GM23338 (cell line): ENCODE measurements around the gene GNAZ. TPM values are rescaled to one million over a fixed set of nuclear protein-coding genes. Genes with fewer than 3 reads are reported as not detected.

Source experiments
- ATAC-seq: fragments of 200-7000 bp; cut with Tn5 transposase; 3 replicates; pipeline ENCODE4 v1.9.1; 2020
- DNase-seq: peaks from one replicate; pipeline ENCODE4 v3.0.0-alpha.2; 2015; ENCODE audit warnings: low spot score
- H2AFZ ChIP-seq: fragments of 200-600 bp; sonication (generic); 2 replicates; pipeline ENCODE4 v1.8.0; 2016; ENCODE audit warnings: antibody characterized with exemption, mild to moderate bottlenecking, moderate library complexity
- H3F3A ChIP-seq: fragments of 200-600 bp; sonication (generic); replicated peaks from 2 replicates; pipeline ENCODE4 v1.8.0; 2017; ENCODE audit warnings: antibody characterized with exemption, mixed run types, low read depth
- H3K27ac ChIP-seq: fragments of 200-600 bp; sonication (generic); 2 replicates; pipeline ENCODE4 v1.6.1; 2016; ENCODE audit warnings: low read depth
- H3K27me3 ChIP-seq: fragments of 200-600 bp; sonication (generic); 2 replicates; pipeline ENCODE4 v1.8.0; 2016; ENCODE audit warnings: mild to moderate bottlenecking, mixed run types, moderate library complexity; ENCODE audit not compliant: insufficient read depth
- H3K36me3 ChIP-seq: fragments of 200-600 bp; sonication (generic); 2 replicates; pipeline ENCODE4 v1.8.0; 2016; ENCODE audit warnings: mild to moderate bottlenecking; ENCODE audit not compliant: insufficient read depth
- H3K4me1 ChIP-seq: fragments of 200-600 bp; sonication (generic); 2 replicates; pipeline ENCODE4 v1.8.0; 2016; ENCODE audit warnings: mild to moderate bottlenecking, moderate library complexity; ENCODE audit not compliant: insufficient read depth
- H3K4me2 ChIP-seq: fragments of 200-600 bp; sonication (generic); 2 replicates; pipeline ENCODE4 v1.7.1; 2017; ENCODE audit warnings: mixed run types
- H3K4me3 ChIP-seq: fragments of 200-600 bp; sonication (generic); 2 replicates; pipeline ENCODE4 v1.6.1; 2016; ENCODE audit warnings: mixed run types
- H3K79me2 ChIP-seq: fragments of 200-600 bp; sonication (generic); replicated peaks from 2 replicates; pipeline ENCODE4 v1.8.0; 2017; ENCODE audit warnings: mild to moderate bottlenecking; ENCODE audit not compliant: insufficient read depth
- H3K9me2 ChIP-seq: fragments of 200-600 bp; sonication (generic); 2 replicates; pipeline ENCODE4 v1.8.0; 2017; ENCODE audit not compliant: insufficient read depth
- H4K20me1 ChIP-seq: fragments of 200-600 bp; sonication (generic); replicated peaks from 2 replicates; pipeline ENCODE4 v1.8.0; 2017; ENCODE audit warnings: mild to moderate bottlenecking; ENCODE audit not compliant: insufficient read depth
- H3K27ac Mint-ChIP-seq: 2 replicates; pipeline ENCODE4 v1.8.0; 2020; ENCODE audit warnings: inconsistent platforms, mild to moderate bottlenecking, moderate library complexity, mixed read lengths
- H3K27me3 Mint-ChIP-seq: 3 replicates; pipeline ENCODE4 v1.8.0; 2022; ENCODE audit warnings: low read depth, mild to moderate bottlenecking, moderate library complexity, mixed read lengths, inconsistent platforms; ENCODE audit not compliant: insufficient read depth, poor library complexity
- H3K36me3 Mint-ChIP-seq: 3 replicates; pipeline ENCODE4 v1.8.0; 2021; ENCODE audit warnings: low read depth, mild to moderate bottlenecking, inconsistent platforms, moderate library complexity, mixed read lengths
- H3K4me1 Mint-ChIP-seq: 3 replicates; pipeline ENCODE4 v1.8.0; 2020; ENCODE audit warnings: mild to moderate bottlenecking, inconsistent platforms, mixed read lengths
- H3K4me3 Mint-ChIP-seq: 3 replicates; pipeline ENCODE4 v1.8.0; 2021; ENCODE audit warnings: moderate library complexity, mild to moderate bottlenecking, inconsistent platforms, mixed read lengths
- H3K9me3 Mint-ChIP-seq: 3 replicates; pipeline ENCODE4 v1.8.0; 2020; ENCODE audit warnings: moderate library complexity, mild to moderate bottlenecking, inconsistent platforms, mixed read lengths
- ETS1 ChIP-seq: IDR thresholded peaks from 2 replicates; pipeline ENCODE4 v1.6.1; 2016; ENCODE audit warnings: antibody characterized with exemption
- EZH2phosphoT487 ChIP-seq: fragments of 200-600 bp; sonication (generic); IDR thresholded peaks from one replicate; pipeline ENCODE4 v1.8.1; 2018; ENCODE audit warnings: antibody characterized with exemption; ENCODE audit not compliant: unreplicated experiment
- JUNB ChIP-seq: IDR thresholded peaks from one replicate; pipeline ENCODE4 v1.6.1; 2016; ENCODE audit warnings: antibody characterized with exemption; ENCODE audit not compliant: unreplicated experiment
- POLR2AphosphoS5 ChIP-seq: IDR thresholded peaks from 2 replicates; pipeline ENCODE4 v1.6.1; 2016; ENCODE audit warnings: antibody characterized with exemption, low read depth
- ZNF331 ChIP-seq: fragments of 250-450 bp; sonication (Bioruptor Pico); IDR thresholded peaks from 2 replicates; pipeline ENCODE4 v1.5.0; 2020; ENCODE audit warnings: low read depth, mild to moderate bottlenecking, moderate library complexity
- polyA plus RNA-seq: library from polyadenylated mRNA; unstranded; fragments of >200 nt; fragmentation: Nextera tagmentation; extraction: Ambion mirVana; gene quantifications from 2 replicates; pipeline ENCODE4 v1.2.1, GENCODE V29; 2016
- total RNA-seq: library from RNA; depleted of rRNA; stranded (reverse); fragments of >200 nt; shearing (Covaris generic); gene quantifications from 2 replicates; pipeline ENCODE4 v1.2.3, GENCODE V29; 2014
- TF ChIP-seq, protein P1 (sequence below): IDR thresholded peaks from one replicate; pipeline ENCODE4 v1.6.1; 2018; ENCODE audit warnings: antibody characterized with exemption; ENCODE audit not compliant: unreplicated experiment

GNAZ gene
- total and polyA plus RNA-seq, 2 experiments from 2014 or later: 2.9 to 11.1 TPM

GRCh38 chr22:23098230-23098705 lies 27.9 kb downstream of the GNAZ start:
- H2AFZ ChIP-seq: no peak overlapping the region
- Mint-ChIP-seq H3K36me3 (no peaks in the 10 kb centered on the region; the same call in 2 of the 3 replicates), H3K4me1 (no peaks in the 10 kb centered on the region)

GRCh38 chr22:23098718-23099530 lies 28.6 kb downstream of the GNAZ start:
- no peak for TF ChIP-seq ZNF331 (CRISPR knock-in tag)
- Histone ChIP-seq H3K36me3 (no peaks in the 10 kb centered on the region), H3K79me2 (no peaks in the 10 kb centered on the region), H3K27me3 (no peaks in the 10 kb centered on the region), H3K4me2 (no peak overlapping the region), H2AFZ (no peak overlapping the region), H4K20me1 (no peaks in the 10 kb centered on the region), H3K9me2 (no peaks in the 10 kb centered on the region), H3F3A (no peaks in the 10 kb centered on the region), H3K27ac (no peak overlapping the region), H3K4me1 (no peaks in the 10 kb centered on the region), H3K4me3 (no peak overlapping the region)
- H3K9me3 Mint-ChIP-seq: no peaks in the 10 kb centered on the region
- peaks cover 8% of the 10 kb centered on the region for H3K27me3 Mint-ChIP-seq
- no peak for DNase-seq
- H3K27ac Mint-ChIP-seq: no peak overlapping the region
- no peaks in the 10 kb centered on the region; the same call in 2 of the 3 replicates for H3K36me3 Mint-ChIP-seq
- ATAC-seq: no peak
- no peaks in the 10 kb centered on the region for H3K4me1 Mint-ChIP-seq
- no peak overlapping the region for H3K4me3 Mint-ChIP-seq

More at GRCh38 chr22:23098230-23098705, 27.9 kb downstream of the GNAZ start:
- H3K36me3 ChIP-seq: no peaks in the 10 kb centered on the region
- no peaks in the 10 kb centered on the region for H3K4me1 ChIP-seq
- H3K79me2 ChIP-seq: no peaks in the 10 kb centered on the region
- TF ChIP-seq ETS1 (no peak), ZNF331 (CRISPR knock-in tag) (no peak), EZH2phosphoT487 (no peak), JUNB (no peak), POLR2AphosphoS5 (no peak)
- TF ChIP-seq, protein P1, sequence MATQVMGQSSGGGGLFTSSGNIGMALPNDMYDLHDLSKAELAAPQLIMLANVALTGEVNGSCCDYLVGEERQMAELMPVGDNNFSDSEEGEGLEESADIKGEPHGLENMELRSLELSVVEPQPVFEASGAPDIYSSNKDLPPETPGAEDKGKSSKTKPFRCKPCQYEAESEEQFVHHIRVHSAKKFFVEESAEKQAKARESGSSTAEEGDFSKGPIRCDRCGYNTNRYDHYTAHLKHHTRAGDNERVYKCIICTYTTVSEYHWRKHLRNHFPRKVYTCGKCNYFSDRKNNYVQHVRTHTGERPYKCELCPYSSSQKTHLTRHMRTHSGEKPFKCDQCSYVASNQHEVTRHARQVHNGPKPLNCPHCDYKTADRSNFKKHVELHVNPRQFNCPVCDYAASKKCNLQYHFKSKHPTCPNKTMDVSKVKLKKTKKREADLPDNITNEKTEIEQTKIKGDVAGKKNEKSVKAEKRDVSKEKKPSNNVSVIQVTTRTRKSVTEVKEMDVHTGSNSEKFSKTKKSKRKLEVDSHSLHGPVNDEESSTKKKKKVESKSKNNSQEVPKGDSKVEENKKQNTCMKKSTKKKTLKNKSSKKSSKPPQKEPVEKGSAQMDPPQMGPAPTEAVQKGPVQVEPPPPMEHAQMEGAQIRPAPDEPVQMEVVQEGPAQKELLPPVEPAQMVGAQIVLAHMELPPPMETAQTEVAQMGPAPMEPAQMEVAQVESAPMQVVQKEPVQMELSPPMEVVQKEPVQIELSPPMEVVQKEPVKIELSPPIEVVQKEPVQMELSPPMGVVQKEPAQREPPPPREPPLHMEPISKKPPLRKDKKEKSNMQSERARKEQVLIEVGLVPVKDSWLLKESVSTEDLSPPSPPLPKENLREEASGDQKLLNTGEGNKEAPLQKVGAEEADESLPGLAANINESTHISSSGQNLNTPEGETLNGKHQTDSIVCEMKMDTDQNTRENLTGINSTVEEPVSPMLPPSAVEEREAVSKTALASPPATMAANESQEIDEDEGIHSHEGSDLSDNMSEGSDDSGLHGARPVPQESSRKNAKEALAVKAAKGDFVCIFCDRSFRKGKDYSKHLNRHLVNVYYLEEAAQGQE: no peak
- H4K20me1 ChIP-seq: no peaks in the 10 kb centered on the region
- no peaks in the 10 kb centered on the region for H3F3A ChIP-seq
- no peak overlapping the region for H3K27ac ChIP-seq
- no peaks in the 10 kb centered on the region for H3K27me3 ChIP-seq
- H3K4me3 ChIP-seq: no peak overlapping the region
- ATAC-seq: no peak
- H3K4me3 Mint-ChIP-seq: no peak overlapping the region
- no peak overlapping the region for H3K4me2 ChIP-seq
- no peak overlapping the region for H3K27ac Mint-ChIP-seq
- no peak for DNase-seq
- no peaks in the 10 kb centered on the region for H3K9me3 Mint-ChIP-seq
- H3K9me2 ChIP-seq: no peaks in the 10 kb centered on the region
- H3K27me3 Mint-ChIP-seq: peaks cover 9% of the 10 kb centered on the region
